Psoas muscle (tissue), 8 donors: ENCODE results near the gene GLDC. TPM values are rescaled to one million over a fixed set of nuclear protein-coding genes. Genes with fewer than 3 reads are reported as not detected.

Source experiments
- ATAC-seq, 4 donors: fragments of 200-7000 bp; cut with Tn5 transposase; one replicate each; pipeline ENCODE4 v1.9.1; 2020; ENCODE audit warnings: moderate library complexity in 3 of 4, mild to moderate bottlenecking in 2 of 4
- DNase-seq, 2 donors: peaks; one replicate each; pipeline ENCODE4 v3.0.0-alpha.2; 2020
- H3K27ac ChIP-seq: fragments of 200-600 bp; one replicate; pipeline ENCODE4 v1.8.0; 2022
- H3K27me3 ChIP-seq, 3 donors: fragments of 200-600 bp in 1 of 3; one replicate each; pipeline versions ENCODE4 v1.6.1 to v1.8.0; 2013 to 2022; ENCODE audit warnings: low read length in 2 of 3, mild to moderate bottlenecking in 2 of 3, moderate library complexity in 1 of 3; ENCODE audit not compliant: insufficient read depth in 3 of 3
- H3K36me3 ChIP-seq, 2 donors: fragments of 200-600 bp in 1 of 2; one replicate each; pipeline versions ENCODE4 v1.6.1 to v1.8.0; 2013 to 2022; ENCODE audit warnings: low read depth in 1 of 2, mild to moderate bottlenecking in 1 of 2, moderate library complexity in 1 of 2; ENCODE audit not compliant: insufficient read depth in 1 of 2
- H3K4me1 ChIP-seq: fragments of 200-600 bp; one replicate; pipeline ENCODE4 v1.8.0; 2022
- H3K4me3 ChIP-seq: fragments of 200-600 bp; one replicate; pipeline ENCODE4 v1.8.0; 2022; ENCODE audit warnings: mild to moderate bottlenecking
- H3K9me3 ChIP-seq: fragments of 200-600 bp; one replicate; pipeline ENCODE4 v1.8.0; 2022
- CTCF ChIP-seq: fragments of 200-600 bp; IDR thresholded peaks from one replicate; pipeline ENCODE4 v1.8.0; 2022; ENCODE audit warnings: antibody characterized with exemption
- WGBS, 3 donors: extraction: QIAGEN DNeasy Blood & Tissue Kit; methylation state at CpG; one replicate each; pipeline versions ENCODE4 v1.1.6 to v1.1.7; 2013; 5-methylcytosine and 5-hydroxymethylcytosine counted together
- intact Hi-C, 2 donors: fragments of 100-400 bp; cut with DNase I; formaldehyde crosslinking; loops; one replicate each; pipeline versions ENCODE4 v1.11.0 to v1.14.2; 2022
- polyA plus RNA-seq, 3 donors: library from polyadenylated mRNA; stranded (reverse); fragments of 200-250 nt; gene quantifications; one replicate each; pipeline ENCODE4 v1.2.3, GENCODE V29; 2013
- total RNA-seq, 4 donors: library from RNA; stranded (reverse); fragmentation: NEBNext Ultra II Directional in 2 of 4; extraction: Animal tissue kit (Norgen Biotek cat#: 25700) in 2 of 4; gene quantifications; one replicate each; pipeline versions ENCODE4 v1.2.1 to v1.2.4, GENCODE V29; 2021 to 2023
- donor health status: healthy with polysubstance abuse.
- donor health status: DM: no; HTN: no; CAD: no; lungs with moderate emphysema.
- donor health status: Bipolar disorder and iron deficiency.
- donor health status: healthy.
- donor health status: DM: yes; HTN: yes; CAD: no.
- donor health status: DM: no; HTN: no; CAD: no.
- donor health status: DM: no; HTN: no; CAD: no.
- donor health status: DM: yes; HTN: yes; CAD: no.

The GLDC gene
- total and polyA plus RNA-seq, 7 donors = 0.30 to 2.3 (median 1.3) TPM

DNA sequence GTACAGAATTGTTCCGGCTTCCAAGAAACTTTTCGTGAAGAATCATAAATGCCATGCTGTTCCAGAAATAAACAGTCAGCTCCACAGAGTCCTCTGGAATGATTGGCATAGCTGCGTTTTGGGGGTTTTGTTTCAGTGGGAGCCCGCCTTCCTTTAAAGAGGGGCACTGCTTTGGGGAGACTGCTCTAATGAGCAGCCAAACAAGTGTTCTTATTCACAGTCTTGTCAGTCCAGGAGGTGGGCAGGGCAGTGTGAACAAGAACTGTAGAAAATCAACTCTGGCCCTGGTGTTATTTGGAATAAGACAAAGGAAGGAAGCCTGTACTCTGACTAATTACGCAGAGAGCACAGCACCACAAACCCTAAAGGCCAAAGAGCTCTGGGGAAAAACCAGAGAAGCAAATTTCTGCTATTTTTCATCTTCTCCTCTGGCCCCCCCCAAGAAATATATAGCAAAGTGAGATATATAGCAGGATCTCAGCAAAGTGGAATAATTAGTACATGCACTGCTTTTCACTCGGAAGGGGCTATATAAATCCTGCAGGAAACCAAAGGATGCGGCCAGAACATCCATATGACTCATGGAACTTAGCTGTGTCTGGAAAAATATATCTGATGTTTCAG is 92.9 kb downstream of the GLDC start:
- ATAC-seq = no peak

DNA sequence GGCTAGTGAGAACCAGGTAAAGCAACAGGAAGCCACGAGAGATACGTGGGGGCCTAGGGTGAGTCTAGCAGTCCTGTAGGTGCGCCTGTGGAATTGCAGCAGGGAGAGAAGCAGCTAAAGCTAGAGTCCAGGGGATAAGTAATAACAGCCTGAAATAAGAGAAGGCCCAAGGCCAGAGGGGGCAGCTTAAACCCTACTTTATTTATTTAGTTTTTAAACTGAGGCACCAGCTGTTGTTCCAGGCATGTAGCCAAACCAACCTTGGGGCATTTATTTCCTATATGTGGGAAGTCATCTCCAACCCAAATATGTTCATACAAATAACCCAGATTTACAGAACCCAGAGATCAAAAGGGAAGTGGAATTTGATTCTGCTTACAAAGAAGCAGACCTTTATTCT is 93.5 kb downstream of the GLDC start:
- H3K27ac ChIP-seq = no peak overlapping the region
- 58 to 64% (median 62%) methylated on average over 3 of the region's 3 CpGs for WGBS, 3 donors

More for the DNA sequence above, 92.9 kb downstream of the GLDC start:
- H3K9me3 ChIP-seq = no peaks in the 10 kb centered on the region
- no peaks in the 10 kb centered on the region for H3K36me3 ChIP-seq
- no peak for TF ChIP-seq CTCF
- DNase-seq = no peak
- H3K4me1 ChIP-seq = no peaks in the 10 kb centered on the region
- no peak overlapping the region for H3K4me3 ChIP-seq
- intact Hi-C loops = no loop called here
- 55 to 58% (median 55%) methylated on average over 7 of the region's 7 CpGs for WGBS, 3 donors
- no peaks in the 10 kb centered on the region for H3K27me3 ChIP-seq
- no peak overlapping the region for H3K27ac ChIP-seq

DNA sequence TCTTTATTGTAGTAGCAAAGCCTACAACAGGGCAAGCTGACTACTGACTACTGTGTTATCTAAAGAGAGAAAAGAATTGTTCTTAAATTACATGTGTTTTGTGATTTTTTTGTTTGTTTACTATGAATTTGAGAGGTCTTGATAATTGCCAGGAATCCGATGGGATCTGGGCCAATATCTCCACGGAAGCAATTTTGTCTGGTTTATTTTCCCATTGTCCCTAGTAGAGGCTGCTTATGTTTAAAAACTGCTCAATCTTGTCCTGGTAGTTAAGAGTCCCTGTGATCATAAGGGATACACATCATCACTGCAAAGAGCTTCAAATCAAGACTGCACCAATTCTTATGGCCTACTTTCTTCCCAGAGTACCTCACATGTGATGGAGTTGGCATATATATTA is 94.4 kb downstream of the GLDC start:
- TF ChIP-seq CTCF = no peak
- no peak overlapping the region for H3K27ac ChIP-seq
- 20 to 31% (median 23%) methylated on average over 2 of the region's 2 CpGs for WGBS, 3 donors
- no peaks in the 10 kb centered on the region for H3K9me3 ChIP-seq
- no peaks in the 10 kb centered on the region for H3K36me3 ChIP-seq
- DNase-seq (no peak), ATAC-seq (no peak)
- H3K27me3 ChIP-seq = no peaks in the 10 kb centered on the region
- no peak overlapping the region for H3K4me3 ChIP-seq
- intact Hi-C loops = no loop called here
- H3K4me1 ChIP-seq = no peaks in the 10 kb centered on the region

More for the DNA sequence above, 93.5 kb downstream of the GLDC start:
- H3K9me3 ChIP-seq = no peaks in the 10 kb centered on the region
- no peaks in the 10 kb centered on the region for H3K4me1 ChIP-seq
- intact Hi-C loops = no loop called here
- H3K36me3 ChIP-seq = no peaks in the 10 kb centered on the region
- no peak for ATAC-seq
- H3K27me3 ChIP-seq = no peaks in the 10 kb centered on the region
- no peak overlapping the region for H3K4me3 ChIP-seq
- no peak for DNase-seq
- no peak for TF ChIP-seq CTCF

DNA sequence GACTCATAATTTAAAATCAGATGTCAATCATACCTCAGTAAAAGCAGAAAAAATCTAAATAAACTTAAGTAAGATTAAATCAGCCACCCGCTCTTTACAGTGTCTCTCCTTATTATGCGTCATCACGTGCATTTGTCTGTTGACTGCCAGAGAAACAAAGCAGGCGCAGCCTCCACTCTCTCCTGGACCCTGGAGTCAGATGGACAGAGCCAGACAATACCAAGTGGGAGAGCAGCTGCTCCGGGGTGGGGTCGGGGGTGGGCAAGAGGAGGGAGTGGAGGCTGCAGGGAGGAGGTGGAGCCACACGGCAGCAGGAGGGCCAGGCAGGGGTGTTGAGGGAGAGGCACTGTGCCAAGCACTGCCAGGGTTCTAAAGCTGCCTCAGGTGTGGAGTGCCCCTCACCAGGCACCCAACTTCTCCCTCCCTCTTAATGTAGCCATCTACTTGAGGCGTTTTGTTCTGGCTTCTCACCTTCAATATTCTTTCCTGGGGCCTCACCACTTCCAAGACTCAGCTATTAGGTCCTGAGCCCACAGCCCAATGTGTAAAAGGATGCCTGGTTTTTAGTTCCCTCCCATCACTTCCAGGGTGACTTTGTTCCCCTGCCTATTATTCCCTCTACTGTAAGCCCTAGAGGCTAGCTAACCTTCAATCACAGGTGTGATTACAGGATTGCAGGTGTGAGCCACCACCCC is 96.3 kb downstream of the GLDC start:
- no peak overlapping the region for H3K27ac ChIP-seq
- no peaks in the 10 kb centered on the region for H3K9me3 ChIP-seq
- no peaks in the 10 kb centered on the region for H3K4me1 ChIP-seq
- H3K36me3 ChIP-seq = no peaks in the 10 kb centered on the region
- 50 to 56% (median 54%) methylated on average over 8 of the region's 8 CpGs for WGBS, 3 donors
- intact Hi-C loops = no loop called here
- no peaks in the 10 kb centered on the region for H3K27me3 ChIP-seq
- no peak for TF ChIP-seq CTCF
- H3K4me3 ChIP-seq = no peak overlapping the region
- ATAC-seq (no peak), DNase-seq (no peak)
